NB4 (cell line): Measurements from ENCODE around the gene CHD3.

Experiments
- MAX ChIP-seq: IDR thresholded peaks from 2 replicates; pipeline ENCODE4 v1.6.1; 2011; ENCODE audit warnings: low read depth, low read length
- MYC ChIP-seq: IDR thresholded peaks from 2 replicates; pipeline ENCODE4 v1.6.1; 2011; ENCODE audit warnings: low read depth, low read length
- POLR2A ChIP-seq: IDR thresholded peaks from 2 replicates; pipeline ENCODE4 v1.6.1; 2011; ENCODE audit warnings: mild to moderate bottlenecking; ENCODE audit not compliant: insufficient read length; ENCODE audit errors: extremely low read depth
- TF ChIP-seq, protein P1 (sequence below): IDR thresholded peaks from one replicate; pipeline ENCODE4 v1.5.1; 2012; ENCODE audit warnings: low read depth, low read length

- no peak for TF ChIP-seq POLR2A
- TF ChIP-seq, protein P1, sequence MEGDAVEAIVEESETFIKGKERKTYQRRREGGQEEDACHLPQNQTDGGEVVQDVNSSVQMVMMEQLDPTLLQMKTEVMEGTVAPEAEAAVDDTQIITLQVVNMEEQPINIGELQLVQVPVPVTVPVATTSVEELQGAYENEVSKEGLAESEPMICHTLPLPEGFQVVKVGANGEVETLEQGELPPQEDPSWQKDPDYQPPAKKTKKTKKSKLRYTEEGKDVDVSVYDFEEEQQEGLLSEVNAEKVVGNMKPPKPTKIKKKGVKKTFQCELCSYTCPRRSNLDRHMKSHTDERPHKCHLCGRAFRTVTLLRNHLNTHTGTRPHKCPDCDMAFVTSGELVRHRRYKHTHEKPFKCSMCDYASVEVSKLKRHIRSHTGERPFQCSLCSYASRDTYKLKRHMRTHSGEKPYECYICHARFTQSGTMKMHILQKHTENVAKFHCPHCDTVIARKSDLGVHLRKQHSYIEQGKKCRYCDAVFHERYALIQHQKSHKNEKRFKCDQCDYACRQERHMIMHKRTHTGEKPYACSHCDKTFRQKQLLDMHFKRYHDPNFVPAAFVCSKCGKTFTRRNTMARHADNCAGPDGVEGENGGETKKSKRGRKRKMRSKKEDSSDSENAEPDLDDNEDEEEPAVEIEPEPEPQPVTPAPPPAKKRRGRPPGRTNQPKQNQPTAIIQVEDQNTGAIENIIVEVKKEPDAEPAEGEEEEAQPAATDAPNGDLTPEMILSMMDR, result no peak
- no peak; the same call in none of the 2 replicates for TF ChIP-seq MAX
- peak; percentile 53; the same call in 1 of the 2 replicates for TF ChIP-seq MYC
Observed at GRCh38 chr17:7841396-7841914, 47.1 kb upstream of the CHD3 start.
